ENCODE data around the gene ERBB3.

DNA sequence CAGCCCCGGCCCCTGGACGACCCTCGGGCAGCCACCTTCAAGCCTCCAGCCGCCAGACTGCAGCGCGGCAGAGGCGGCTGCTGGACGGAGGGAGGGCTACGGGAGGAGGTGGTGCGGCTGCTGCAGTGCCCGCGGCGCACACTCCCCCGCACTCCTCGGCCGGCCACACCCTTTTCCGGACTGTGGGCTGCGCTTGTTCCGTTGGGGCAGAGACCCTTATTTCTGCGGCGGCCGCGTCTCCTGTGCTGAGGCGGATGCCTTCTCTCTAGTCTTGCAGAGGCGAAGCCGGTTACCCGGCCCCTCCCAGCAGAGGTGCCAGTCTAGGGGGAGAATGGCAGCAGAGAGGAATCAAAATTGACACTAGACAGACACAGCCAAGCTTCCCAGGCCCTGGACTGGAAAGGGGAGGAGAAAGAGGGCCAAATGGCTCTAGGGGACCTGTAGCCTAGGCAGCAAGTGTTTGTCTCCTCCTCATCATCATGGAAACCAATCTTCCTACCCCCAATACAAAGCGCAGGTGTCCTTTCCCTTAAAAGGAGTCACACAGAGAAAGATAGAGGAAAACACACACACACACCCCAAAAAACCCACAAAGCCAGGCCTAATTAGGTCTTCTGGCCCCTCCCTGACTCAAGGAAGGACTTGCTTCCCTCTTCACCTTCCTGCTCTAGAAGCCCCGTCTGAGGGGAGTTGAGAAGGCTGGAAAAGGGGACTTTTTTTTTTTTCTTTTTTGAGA lies 49.4 kb downstream of the ERBB3 start:
- TF ChIP-seq, protein P1, sequence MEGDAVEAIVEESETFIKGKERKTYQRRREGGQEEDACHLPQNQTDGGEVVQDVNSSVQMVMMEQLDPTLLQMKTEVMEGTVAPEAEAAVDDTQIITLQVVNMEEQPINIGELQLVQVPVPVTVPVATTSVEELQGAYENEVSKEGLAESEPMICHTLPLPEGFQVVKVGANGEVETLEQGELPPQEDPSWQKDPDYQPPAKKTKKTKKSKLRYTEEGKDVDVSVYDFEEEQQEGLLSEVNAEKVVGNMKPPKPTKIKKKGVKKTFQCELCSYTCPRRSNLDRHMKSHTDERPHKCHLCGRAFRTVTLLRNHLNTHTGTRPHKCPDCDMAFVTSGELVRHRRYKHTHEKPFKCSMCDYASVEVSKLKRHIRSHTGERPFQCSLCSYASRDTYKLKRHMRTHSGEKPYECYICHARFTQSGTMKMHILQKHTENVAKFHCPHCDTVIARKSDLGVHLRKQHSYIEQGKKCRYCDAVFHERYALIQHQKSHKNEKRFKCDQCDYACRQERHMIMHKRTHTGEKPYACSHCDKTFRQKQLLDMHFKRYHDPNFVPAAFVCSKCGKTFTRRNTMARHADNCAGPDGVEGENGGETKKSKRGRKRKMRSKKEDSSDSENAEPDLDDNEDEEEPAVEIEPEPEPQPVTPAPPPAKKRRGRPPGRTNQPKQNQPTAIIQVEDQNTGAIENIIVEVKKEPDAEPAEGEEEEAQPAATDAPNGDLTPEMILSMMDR (IDR thresholded peaks at IDR 0.05) = peak in 1 of 3 donors; percentile 10
- no peak for TF ChIP-seq EP300 (IDR thresholded peaks at IDR 0.05)
- TF ChIP-seq POLR2A (IDR thresholded peaks at IDR 0.05) = peak; percentile 20
